ENCODE results near the gene ST8SIA4.
A peak's percentile ranks its signal among the peaks of the same experiment; 100 is the strongest.

Gene ST8SIA4

DNA sequence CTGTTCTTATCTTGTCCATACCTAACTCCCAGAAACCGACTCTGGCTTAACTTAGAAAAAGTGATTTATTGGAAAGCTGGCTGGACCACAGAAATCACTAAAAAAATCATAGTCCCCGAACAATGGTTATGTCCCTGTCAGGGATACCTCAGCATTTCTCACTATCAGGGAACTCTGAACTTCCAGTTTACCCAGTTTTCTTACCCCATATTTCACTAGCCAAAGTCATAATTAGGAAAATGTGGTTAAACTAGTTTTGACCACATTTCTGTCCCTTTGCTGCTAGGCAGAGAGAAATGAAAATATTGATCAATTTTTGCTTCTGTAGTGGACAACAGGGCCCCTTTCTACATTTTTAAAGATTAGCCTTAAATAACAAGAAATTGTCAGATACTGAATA lies 38.2 kb downstream of the ST8SIA4 start:
- DNase-seq, result no peak

DNA sequence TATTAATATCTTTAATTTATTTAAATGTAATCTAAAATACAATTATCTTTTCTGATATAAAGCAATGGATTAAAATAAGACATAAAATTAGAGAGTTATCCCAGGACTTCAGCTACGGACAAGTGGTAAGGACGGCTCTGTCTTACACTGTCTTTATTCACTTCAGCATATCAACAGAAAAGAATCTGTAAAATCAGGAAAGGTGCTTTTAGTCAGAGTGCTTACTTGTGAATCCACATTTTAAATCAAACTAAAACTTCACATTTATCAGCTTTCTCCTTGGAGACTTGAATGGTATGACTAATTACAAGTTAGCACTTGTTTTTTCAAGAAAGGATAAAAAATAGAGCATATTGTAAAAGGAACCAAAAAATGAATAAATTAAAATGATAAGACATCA lies 39.3 kb downstream of the ST8SIA4 start:
- DNase-seq, result no peak

DNA sequence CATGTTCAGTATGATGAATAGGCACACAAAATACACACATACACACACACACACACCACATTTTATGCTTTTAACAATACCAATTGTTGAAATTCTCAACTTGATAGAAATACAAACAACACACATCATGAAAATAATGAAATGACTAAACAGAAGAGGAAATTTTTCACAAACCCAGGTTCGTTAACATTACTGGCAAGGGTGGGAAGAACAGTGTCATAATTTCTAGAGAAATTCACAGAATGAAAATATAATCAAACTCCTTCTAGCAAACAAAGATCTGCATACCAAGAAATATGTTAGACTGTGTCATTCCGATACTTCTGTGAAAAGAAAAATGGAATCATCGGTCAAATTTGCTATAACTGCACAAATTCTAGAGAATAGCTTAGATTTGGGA lies 41.9 kb downstream of the ST8SIA4 start:
- no peak for DNase-seq

DNA sequence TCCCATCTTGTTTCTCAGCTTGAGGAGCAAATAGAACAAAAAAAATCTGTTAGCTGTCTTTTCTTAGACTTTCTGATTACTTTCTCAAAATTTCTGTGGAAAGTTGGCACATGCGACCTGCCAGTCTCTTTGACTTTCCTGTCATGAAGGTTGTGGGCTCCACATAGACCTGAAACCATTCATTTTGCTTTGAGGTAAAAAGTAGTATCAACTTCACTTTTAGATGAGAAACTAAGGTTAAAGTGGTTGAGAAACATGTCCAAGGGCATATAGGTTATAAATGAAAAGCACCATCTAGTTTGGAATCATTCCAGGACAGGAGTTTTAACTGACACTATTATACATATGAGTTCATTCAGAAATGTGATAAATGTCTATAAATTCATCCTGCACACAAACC lies 42.7 kb downstream of the ST8SIA4 start:
- DNase-seq, result no peak

DNA sequence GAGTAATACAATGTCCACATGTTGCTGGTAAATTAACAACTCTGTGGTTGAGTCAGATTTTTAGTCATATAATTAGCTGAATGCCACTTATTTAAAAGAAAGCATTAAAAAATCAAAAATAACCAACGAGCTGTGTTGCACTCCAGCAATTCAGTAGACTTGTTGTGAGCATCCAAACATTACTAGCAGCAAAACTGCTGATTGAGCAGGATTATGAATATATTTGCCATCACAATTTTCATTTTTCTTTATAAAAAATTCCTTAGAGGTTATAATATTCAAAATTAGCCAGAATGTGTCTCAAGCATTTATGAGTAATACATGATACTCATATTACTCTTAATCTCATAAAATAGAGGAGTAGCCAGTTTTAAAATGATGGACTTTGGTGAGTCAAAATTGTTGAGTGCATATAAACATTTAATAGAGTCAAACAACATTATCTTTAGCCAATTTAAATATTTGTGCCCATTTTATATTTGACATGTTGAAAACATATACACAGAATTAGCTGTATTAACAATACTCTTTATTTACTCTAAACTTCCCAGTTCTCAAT lies 44.0 kb downstream of the ST8SIA4 start:
- no peak for DNase-seq

DNA sequence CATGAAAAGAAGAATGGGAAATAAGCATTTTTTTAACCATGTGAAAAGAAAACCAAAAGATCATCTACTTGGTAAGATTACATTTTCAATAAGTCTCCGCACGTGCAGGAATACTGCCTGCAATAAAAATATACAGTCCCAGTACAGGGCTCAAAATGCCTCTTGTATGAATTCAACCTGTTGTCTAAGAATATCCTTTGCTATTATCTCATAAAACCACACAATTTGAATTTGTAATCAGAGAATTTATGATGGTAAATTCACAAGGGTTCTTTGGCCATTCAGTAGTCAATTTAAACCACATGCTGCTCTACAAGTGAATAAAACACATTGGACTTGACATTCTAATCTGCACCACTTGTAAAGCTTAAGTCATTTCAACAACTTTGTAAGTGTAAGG lies 46.6 kb downstream of the ST8SIA4 start:
- no peak for DNase-seq

DNA sequence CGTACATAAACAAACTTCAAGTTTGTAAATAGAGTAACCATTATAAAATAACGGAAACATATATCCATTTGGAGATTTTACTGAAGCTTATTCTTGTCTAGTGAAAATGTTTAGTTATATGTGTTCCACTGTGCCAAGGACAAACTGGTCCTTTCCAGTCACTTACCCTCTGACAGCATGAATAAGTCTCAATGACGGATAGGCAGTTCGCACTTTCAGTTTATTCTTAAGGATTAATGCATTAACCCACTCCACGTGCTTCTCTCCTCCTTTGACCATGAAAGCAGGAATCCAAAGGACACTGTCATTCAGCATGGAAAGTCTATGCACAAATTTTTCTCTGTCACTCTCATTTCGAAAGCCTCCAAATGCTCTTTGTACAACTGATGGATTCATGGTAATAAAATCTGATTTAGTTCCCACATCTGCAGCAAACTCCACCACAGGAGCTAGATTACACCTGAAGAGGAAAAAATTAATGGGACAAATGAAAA lies 47.1 kb downstream of the ST8SIA4 start:
- no peak for DNase-seq

DNA sequence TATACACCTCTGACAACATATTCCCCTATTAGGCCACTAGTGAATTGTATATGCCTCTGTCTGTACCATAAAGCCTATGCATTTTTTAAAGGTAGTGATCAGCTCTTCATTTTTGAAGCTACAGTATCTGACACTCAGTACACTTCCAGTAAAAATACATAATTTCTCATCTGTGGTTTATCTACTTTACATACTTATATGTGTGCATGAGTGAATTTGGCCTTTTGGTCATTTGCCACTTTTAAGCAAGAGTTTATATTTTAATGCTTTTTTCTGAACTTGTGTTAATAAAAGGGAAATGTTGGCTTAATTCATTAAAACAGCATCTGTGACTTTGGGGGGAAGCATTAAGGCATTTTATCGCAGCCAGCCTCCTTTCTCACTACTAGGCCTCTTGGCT lies 47.8 kb downstream of the ST8SIA4 start:
- DNase-seq, result no peak

DNA sequence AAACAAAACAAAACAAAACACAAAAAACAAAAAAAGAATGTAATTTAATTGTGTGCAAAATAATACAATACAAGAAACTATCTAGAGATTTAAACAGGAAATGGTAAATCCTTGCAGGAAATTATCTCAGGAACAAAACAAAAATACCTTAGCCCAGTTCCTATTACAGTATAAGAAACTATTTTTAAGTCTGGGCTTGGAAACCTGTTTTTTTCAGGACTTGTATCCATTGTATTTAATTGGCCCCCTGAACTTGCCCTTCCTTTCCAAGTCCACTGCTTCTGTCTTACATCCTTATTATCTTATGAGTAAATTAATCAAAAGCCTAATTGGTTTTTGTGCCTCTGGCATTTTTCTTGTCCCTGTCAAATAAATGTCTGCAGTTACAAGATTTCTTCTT lies 48.5 kb downstream of the ST8SIA4 start:
- no peak for DNase-seq

DNA sequence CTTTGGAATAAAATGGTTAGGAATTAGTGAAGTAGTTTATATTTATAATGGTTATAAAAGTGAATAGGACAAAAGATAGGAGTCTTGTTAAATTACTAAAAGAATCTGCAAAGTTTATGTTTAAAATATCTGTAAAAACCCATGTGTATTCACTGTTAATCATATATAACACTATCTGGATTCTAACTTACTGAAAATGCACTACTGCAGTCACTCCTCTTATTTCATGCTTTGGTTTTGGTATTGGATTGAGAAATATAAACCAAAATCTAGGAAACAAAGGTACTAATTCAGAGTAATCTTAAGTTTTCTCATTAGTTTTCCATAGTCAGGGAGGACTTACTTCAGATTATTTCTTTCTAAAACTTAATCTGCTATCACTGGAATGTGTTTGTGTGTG lies 49.5 kb downstream of the ST8SIA4 start:
- no peak for DNase-seq

DNA sequence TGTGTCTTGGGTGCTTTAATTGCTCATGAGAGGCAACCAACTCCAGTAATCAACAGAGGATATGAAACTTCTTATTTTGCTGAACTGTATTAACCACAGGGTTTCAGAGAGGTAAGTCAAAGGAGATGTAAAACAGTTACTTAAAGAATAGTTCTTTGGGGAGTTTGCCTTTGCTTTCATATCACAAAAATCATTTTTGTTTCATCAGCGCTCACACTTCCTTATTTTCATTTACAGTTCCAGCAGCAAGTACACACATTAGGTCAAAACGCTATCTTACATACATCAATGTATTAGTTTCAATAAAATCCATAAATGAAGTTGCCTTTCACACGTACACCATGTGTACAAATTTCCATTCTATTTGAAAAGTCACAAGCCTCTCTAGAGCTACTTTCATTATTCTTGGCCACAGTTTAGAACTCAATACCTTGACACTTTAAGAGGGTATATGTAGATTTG lies 50.1 kb downstream of the ST8SIA4 start:
- DNase-seq, result peak; percentile 57

DNA sequence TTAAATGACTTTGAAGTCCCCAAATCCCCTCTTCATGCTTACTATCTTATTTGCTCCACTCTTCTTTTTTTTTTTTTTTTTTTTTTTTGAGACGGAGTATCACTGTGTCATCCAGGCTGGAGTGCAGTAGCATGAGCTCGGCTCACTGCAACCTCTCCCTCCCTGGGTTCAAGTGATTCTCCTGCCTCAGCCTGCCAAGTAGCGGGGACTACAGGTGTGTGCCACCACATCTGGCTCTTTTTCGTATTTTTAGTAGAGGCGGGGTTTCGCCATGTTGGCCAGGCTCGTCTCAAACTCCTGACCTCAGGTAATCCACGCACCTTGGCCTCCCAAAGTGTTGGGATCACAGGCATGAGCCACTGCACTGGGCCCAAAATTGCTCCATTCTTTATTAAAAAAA lies 51.0 kb downstream of the ST8SIA4 start:
- no peak for DNase-seq

DNA sequence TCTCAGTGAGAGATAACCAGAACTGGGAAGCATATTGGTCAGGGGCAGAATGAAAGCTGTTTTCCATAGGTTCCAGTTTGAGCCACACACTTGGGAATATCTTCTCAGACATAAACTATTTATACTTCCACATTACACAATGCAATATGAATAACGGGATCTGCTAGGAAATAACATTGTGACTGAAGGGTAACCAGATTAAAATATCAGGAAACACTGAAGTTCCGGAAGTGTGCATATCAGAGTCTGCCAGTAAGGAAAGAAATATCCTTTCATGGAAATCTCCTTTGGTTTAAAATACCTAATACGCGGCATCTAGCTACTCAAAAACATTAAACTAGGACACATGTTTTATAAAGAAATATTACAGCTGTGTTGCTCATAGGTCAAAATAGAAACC lies 56.3 kb downstream of the ST8SIA4 start:
- DNase-seq, result no peak

DNA sequence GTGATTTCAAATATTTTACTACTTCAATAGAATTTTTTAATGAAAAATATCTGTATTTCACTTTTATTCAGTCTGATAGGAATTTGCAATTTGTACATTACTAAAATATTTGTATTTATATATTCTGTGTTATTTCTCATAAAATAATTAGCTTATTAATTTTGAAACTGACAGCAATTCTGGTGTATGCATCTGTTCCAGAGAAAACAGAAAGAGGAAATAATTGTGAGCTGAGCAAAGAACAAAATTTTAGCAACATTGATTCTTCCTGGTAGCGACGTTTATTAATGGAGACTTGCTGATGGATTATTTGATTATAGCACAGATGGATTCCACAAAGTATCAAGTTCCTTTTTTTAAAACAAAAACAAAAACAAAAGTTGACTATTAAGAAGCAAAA lies 61.0 kb downstream of the ST8SIA4 start:
- no peak for DNase-seq

DNA sequence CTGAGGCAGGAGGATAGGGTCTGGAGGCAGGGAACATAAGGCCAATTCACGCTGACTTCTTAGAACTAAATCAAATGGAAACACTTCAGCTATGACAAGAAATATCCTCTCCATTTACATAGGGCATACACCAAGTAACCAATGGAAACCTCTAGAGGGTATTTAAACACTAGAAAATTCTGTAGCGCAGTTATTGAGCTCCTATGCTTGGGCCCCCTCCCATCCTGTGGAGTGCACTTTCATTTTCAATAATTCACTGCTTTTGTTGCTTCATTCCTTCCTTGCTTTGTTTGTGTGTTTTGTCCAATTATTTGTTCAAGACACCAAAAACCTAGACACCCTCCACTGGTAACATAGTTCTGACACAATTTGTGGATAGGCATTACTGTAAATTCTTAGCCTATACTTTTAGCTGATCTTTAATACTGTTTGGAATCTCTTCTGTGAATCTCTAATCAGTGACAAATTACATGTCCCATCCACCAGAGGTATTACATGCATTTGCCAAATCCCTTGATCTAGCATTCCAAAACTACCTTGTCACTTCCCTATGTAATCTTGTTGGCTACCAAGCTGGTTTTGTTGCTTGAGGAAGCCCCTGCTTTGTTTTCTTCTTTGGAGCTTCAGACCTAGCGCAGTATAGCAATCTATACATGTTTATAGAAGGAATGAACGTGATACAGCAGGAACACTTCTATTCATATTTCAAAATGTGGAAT lies 61.6 kb downstream of the ST8SIA4 start:
- DNase-seq, result no peak

DNA sequence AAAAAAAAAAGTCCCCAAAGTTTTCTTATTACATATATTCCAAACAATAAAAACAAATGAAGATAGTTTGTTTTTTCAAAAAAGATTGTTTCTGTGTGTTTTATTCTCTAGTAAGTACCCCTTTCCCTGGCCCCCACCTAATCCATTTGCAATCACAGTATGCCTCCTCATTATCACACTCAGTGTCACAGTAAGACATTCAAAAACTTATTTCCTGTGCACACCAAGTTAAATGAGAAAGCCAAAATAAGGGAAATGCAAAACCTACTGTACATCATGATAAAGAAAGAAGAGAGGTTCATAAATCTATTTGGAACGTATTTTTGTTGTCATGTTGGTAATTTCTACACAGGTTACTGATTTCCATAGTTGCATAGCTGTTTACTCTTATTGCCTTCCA lies 62.3 kb downstream of the ST8SIA4 start:
- no peak for DNase-seq

DNA sequence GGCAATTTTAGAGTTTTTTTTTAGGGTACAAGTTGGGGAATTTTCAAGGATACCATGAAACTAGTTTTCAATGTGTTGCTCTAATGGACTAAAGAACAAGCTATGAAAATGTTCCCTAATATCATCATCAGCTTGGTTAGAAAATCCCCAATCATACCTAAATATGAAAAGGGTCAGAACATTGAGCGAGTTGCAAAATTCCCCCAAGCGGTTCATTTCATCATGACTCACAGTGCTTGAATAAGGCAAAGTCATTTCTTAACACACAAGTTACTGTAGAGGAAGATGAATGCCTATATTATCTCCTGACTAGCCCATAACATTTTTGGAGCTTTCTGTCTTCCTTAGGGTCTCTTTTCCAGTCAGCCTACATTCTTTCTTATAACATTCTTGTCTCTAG lies 62.7 kb downstream of the ST8SIA4 start:
- peak; percentile 53 for DNase-seq

DNA sequence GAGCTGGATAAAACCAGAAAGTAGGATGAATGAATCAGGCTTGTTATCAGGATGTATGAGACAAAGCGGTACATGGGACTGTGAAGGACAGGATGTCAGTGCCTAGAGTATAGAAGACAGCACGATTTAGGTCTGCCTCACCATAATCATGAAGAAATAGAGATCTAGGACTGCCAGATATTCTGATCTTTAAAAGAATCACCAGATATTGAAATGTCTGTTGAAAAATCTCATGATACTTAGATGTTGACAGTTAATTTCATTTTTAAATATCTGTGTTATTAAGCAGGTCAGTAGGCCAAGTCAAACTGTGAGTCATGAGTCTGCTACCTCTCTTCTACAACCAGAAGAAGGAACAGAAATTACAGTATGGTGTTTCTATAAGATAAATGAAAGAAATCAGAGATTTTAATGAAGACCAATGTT lies 65.0 kb downstream of the ST8SIA4 start:
- no peak for DNase-seq

DNA sequence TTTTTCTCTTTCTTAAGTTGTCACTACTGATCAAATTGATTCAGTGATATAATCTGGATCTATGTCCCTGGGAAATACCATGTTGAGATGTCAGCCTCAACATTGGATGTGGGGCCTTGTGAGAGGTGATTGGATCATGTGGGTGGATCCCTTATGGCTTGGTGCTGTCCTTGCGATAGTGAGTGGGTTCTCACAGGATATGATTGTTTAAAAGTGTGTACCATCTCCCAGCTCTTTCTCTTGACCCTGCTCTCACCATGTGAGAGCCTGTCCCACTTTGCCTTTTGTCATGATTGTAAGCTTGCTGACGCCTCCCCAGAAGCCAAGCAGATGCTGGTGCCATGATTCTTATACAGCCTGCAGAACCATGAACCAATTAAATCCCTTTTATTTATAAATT lies 68.6 kb downstream of the ST8SIA4 start:
- DNase-seq, result no peak

DNA sequence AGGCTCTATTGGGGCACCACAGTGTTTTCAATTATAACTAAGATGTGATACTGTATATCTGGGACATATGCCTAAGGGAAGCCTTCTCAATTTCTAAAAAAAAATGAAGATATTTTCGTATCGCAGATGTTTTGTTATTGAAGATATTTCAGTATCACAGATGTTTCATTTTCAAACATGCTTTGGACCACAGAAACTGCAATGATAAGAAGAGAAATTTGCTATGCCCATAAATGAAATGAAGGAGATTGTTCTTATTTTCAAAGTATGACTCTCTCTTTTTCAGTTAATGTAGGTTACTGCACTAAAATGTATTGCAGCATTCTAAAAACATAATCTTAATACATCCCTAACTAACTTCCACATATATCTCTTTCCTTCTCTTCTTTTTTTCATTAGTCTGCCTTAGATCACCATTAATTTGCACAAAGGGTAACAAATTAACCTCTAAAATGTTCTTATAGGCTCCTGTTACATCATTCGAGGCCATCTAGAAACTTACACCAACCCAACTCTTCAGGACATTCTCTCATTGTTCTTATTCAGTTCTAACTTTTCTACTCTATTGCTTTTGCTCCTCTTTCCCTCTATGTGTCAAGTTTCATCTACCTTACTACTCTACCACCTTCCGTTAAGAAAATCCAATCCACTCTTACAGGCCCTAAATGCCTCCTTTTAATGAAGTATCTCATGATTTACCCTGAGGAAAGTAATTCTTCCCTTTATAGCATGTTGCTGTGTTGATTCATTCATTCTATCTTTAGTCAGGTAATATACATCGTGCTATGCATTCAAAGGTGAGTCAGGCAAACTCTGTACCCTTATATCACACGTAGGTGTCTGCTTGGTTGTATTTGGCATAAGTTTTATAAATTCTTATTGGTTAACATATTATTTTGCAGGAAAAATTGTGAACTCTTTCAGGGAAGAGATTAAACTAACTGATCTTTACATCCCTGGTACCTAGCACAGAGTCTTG lies 70.5 kb downstream of the ST8SIA4 start:
- no peak for DNase-seq

DNA sequence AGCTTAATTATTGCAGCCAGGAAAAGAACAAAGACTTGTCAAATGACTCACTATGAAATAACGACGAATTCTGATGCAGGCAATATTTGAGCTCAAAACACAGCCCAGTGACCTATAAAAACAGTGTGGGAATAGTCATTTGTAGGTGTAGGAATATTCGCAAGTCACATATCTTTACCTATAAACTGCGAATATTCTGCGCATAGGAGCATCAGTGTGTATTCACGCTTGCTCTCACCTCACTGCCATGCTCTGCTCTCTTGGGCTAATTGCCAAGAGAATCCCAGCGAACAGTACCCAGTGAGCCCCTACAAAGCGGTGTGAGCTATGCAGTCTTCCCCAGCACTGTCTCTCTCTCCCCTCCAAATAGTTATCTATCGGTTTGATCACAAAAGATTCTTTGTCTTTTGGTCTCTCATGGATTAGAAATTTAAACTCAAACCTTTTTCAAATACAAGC lies 74.2 kb downstream of the ST8SIA4 start:
- no peak for DNase-seq

DNA sequence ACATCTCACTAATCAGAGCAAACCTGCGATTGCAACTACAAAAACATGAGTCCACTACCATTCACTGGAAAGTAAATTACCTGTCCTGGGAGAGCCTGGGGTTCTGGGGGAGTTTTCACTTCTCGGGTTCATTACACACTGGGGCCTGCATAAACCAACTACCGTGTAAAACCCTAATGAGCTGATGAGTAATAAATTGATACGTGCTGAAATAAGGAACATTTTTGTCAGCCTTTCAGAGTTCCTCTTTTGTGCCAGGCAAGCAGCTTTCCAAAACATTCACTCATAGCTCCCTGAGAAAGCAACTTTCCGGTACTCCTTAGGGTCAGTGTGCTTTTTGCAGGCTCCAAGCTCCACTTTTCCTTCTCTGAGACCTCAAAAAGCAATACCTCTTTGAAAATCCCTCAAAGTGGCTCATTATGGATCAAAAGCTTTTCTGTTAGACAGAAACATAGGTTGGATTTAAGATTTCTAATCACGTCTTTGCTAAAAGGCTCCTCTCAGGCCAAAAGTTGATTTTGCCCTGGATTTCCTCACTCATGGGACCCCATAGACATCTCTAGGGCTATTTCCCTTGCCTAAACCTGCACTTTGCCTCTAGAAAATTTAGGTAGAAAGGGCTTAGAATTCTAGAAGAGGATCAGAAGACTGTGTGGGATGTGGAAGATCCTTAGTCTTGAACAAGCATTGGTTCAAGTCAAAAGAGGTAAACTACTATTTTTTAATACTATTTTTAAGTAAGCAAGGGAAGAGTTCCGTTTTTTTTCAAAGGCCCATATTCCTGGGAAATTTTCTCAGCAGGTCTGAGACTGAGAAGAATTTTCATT lies 74.8 kb downstream of the ST8SIA4 start:
- DNase-seq, result no peak

DNA sequence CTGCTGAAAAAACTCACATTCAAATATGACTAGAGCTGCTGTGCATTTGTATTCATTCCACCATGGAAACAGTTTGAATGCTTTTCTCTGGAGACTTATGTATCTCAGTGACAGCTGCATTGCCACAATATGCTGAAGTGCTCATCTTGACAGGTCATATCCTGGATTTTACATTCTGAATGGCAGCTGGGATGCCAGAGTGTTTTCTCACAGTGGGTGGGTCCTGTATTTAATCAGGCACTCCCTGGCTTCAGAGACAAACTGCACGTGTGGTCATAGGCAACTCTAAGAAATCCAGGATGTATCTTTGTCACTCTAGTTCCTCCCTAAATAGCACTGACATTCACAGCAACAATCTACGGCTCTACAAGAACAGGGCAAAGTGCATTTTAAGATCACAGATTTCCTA lies 75.6 kb downstream of the ST8SIA4 start:
- peak; percentile 27 for DNase-seq
